ENCODE measurements around the gene XPO5.

- TF ChIP-seq CTCF (IDR thresholded peaks at IDR 0.05; ENCODE audit: low read depth, low read length, poor library complexity, severe bottlenecking) (no peak), EZH2phosphoT487 (IDR thresholded peaks at IDR 0.05; ENCODE audit: borderline replicate concordance, low read length) (no peak)
These were observed 30.2 kb upstream of the XPO5 start for GRCh38 chr6:43606019-43606418.
